WERI-Rb-1 (cell line): ENCODE data around the gene DNMBP.

ENCODE experiments used
- DNase-seq: peaks from one replicate; pipeline ENCODE4 v3.0.0-alpha.2; 2020
- H3K27ac ChIP-seq: fragments of 250-450 bp; sonication (Bioruptor Pico); 2 replicates; pipeline ENCODE4 v1.5.1; 2020; ENCODE audit warnings: mild to moderate bottlenecking, moderate library complexity
- H3K27me3 ChIP-seq: fragments of 250-450 bp; sonication (Bioruptor Pico); 2 replicates; pipeline ENCODE4 v1.5.1; 2021; ENCODE audit warnings: mild to moderate bottlenecking, low read depth, moderate library complexity; ENCODE audit not compliant: insufficient read depth, severe bottlenecking
- H3K36me3 ChIP-seq: fragments of 250-450 bp; sonication (Bioruptor Pico); 2 replicates; pipeline ENCODE4 v1.5.1; 2020; ENCODE audit warnings: mild to moderate bottlenecking, moderate library complexity
- H3K4me3 ChIP-seq: 2 replicates; pipeline ENCODE4 v1.5.1; 2011; ENCODE audit warnings: low read depth, mild to moderate bottlenecking, control low read depth, low read length
- H3K9me3 ChIP-seq: fragments of 250-450 bp; sonication (Bioruptor Pico); 2 replicates; pipeline ENCODE4 v1.5.1; 2021; ENCODE audit warnings: mild to moderate bottlenecking, moderate library complexity; ENCODE audit not compliant: severe bottlenecking
- TF ChIP-seq, protein P1 (sequence below): IDR thresholded peaks from 2 replicates; pipeline ENCODE4 v1.5.1; 2011; ENCODE audit warnings: low read depth, mild to moderate bottlenecking, control low read depth, inconsistent platforms, low read length

The DNMBP gene

DNA sequence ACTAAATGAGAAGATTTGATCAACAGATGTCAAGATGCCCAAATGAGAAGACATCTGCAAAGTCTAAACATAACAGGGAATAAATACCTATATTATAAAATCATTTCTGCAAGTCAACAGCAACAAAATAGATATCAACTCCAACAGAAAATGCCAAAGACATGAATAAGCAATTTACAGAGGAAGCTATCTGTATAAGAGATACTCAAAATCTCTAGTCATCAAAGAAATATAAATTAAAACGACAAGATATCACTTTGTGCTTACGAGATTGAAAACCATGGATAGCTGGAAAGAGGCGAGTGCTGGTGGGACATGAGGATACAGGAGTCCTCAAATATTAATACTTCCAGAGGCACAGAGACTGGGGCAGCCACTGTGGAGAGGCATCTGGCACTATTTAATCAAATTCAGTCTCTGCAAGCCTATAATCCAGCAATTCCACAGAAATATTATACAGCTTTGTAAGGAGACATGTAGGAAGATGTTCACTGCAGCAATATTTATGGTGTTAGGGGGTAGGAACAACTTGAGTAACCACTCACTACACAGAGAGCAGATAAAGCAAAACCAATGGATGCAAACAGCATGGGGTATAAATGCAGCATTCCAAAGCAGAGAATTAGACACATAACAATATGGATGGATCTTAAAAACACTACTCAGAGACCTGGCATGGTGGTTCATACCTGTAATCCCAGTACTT, 4.8 kb downstream of the DNMBP start:
- no peak for DNase-seq
- H3K36me3 ChIP-seq = no peaks in the 10 kb centered on the region
- TF ChIP-seq, protein P1, sequence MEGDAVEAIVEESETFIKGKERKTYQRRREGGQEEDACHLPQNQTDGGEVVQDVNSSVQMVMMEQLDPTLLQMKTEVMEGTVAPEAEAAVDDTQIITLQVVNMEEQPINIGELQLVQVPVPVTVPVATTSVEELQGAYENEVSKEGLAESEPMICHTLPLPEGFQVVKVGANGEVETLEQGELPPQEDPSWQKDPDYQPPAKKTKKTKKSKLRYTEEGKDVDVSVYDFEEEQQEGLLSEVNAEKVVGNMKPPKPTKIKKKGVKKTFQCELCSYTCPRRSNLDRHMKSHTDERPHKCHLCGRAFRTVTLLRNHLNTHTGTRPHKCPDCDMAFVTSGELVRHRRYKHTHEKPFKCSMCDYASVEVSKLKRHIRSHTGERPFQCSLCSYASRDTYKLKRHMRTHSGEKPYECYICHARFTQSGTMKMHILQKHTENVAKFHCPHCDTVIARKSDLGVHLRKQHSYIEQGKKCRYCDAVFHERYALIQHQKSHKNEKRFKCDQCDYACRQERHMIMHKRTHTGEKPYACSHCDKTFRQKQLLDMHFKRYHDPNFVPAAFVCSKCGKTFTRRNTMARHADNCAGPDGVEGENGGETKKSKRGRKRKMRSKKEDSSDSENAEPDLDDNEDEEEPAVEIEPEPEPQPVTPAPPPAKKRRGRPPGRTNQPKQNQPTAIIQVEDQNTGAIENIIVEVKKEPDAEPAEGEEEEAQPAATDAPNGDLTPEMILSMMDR = no peak
- H3K27me3 ChIP-seq = no peaks in the 10 kb centered on the region
- no peak overlapping the region for H3K27ac ChIP-seq
- no peak overlapping the region for H3K4me3 ChIP-seq
- no peaks in the 10 kb centered on the region for H3K9me3 ChIP-seq

DNA sequence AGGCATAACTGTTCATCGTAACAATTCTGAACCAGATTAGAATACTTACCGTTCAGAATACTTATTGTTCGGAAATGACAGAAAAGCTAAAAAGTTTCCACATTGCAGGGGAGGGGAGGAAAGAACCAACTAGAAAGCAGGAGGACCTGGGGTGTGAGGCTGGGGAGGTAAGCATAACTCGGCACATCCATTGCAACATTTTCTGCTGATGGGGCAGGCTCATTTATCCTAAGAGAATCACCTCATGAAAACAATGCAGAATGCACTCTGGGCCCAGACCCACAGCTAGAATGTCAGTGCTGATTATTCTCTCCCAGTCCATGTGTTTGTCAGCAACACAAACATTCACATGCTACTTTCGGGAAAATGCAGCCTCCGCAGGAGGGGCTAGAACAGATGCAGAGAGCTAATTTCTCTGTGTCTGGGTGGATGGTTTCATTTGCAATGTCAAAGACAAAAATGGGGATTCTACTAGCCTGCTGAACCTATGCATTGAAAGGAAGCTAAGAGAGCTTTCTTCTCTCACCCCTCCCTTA, 9.6 kb downstream of the DNMBP start:
- Histone ChIP-seq H3K27ac (no peak overlapping the region), H3K4me3 (no peak overlapping the region), H3K9me3 (no peaks in the 10 kb centered on the region), H3K27me3 (no peaks in the 10 kb centered on the region), H3K36me3 (no peaks in the 10 kb centered on the region)
- no peak for DNase-seq
- TF ChIP-seq, protein P1 = no peak

DNA sequence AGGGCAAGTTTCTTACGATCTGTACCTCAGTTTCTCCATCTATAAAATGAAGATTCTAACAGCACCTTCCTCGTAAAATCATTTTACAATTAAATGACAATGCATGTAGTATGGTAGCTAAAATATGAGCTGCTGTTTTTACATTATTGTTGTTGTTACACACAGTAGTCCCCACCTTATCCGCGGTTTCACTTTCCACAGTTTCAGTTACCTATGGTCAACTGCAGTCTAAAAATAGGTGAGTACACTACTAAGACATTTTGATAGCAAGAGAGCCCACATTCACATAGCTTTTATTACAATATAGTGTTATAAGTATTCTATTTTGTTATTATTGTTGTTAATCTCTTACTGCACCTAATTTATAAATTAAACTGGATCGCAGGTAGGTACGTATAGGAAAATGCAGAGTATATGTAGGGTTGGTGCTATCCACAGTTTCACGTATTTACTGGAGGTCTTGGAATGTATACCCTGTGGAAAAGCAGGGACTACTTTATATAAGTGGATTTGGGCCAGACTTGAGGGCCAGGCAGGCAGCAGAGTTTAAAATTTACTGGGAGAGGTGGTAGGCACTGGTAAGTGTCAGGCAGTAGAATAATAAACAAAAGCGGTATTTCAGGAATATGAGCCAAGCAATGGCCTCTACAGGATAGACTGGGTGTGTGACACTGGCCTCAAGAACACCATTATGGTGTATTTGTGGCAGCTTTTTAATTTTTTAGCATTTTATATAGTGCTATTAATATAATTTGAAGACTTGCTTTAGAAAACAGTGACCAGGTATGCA, 10.2 kb downstream of the DNMBP start:
- Histone ChIP-seq H3K4me3 (no peak overlapping the region), H3K27me3 (no peaks in the 10 kb centered on the region), H3K27ac (no peak overlapping the region), H3K9me3 (no peaks in the 10 kb centered on the region), H3K36me3 (no peaks in the 10 kb centered on the region)
- DNase-seq = no peak
- TF ChIP-seq, protein P1 = no peak

DNA sequence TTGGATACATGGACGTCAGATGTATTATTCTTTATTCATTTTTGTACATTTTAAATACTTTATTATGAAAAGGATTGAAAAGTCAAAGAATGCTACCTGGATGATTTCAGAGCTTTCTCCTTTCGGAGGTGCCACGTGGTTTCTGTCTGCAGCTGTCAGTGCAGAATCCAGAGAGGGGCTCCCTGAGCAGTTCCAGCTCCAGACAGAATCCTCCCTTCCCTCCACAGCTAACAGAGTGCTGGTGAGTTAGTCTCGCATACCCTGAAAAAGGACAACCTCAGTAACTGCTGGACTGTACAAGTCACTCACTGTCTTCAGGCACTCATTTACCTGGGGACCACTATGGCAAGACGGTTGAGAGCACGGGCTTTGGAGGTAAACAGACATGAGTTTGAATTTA, 10.9 kb downstream of the DNMBP start:
- no peak for DNase-seq
- Histone ChIP-seq H3K4me3 (no peak overlapping the region), H3K36me3 (no peaks in the 10 kb centered on the region), H3K9me3 (no peaks in the 10 kb centered on the region), H3K27ac (no peak overlapping the region), H3K27me3 (no peaks in the 10 kb centered on the region)
- TF ChIP-seq, protein P1 = no peak

DNA sequence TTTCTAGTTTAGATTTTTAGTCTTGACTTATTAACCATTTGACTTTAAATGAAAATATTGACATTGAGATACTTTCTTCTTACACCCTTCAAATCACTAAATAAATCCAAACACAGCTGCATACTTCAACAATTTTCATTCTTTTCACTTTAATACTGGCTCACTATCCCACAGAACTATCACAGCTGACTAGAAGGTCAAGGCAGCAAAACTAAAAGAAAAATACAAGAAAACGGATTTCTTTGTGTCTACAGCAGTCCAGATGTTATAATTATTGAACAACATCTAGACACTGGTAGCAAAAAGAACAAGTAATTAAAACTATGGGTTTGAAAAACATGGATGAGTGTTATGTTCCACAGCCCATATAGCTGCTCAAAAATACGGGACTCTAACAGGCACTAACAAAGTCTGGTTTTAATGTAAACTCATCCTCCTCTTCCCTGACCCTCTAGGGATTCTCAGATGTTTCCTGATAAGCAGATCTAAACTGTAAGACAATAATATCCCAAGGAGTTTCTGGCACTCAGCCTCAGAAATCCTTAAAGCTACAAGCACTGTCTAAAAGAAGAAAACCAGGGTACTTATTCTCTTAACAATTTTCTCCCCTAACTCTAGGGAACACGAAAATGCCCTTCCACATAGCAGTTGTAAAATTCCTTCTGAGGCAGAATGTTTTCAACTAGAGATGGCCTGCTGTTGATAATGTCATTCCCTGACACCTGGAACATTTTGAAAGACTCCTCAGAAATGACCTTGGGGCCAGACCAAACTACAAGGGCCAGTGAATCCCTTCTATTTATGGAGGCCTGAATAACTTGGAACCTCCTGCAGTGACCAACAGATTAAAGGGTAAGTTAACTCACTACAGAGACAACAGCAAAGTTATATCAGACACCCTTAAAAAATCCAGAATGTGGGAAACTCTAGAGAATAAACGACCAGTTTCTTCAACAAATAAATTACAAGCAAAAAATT, 12.8 kb downstream of the DNMBP start:
- Histone ChIP-seq H3K27ac (no peak overlapping the region), H3K36me3 (no peaks in the 10 kb centered on the region), H3K27me3 (no peaks in the 10 kb centered on the region), H3K9me3 (no peaks in the 10 kb centered on the region), H3K4me3 (no peak overlapping the region)
- no peak for DNase-seq
- TF ChIP-seq, protein P1 = no peak
